ENCODE measurements around the gene BRD4.
A peak's percentile ranks its signal among the peaks of the same experiment; 100 is the strongest.
"Not testable (repeated sequence)": the region's sequence is repeated elsewhere in the genome, so short reads cannot be mapped to it uniquely, and the experiment has no call there.

BRD4 gene
- 59.1 to 63.2 reads per million in 2 donors for total RNA-seq

- peak; percentile 59 for DNase-seq
These were observed at the start of gene BRD4 for GRCh38 chr19:15332311-15332996. Gene BRD4, minus strand, starts transcription at chr19:15332539. Its CDS starts 59,440 bp downstream, at chr19:15273099.

- DNase-seq: no peak
These were observed 49.5 kb upstream of the BRD4 start for GRCh38 chr19:15381864-15382263.

GRCh38 chr19:15381429-15381828 lies 49.1 kb upstream of the BRD4 start:
- no peak for DNase-seq

- DNase-seq: no peak
These were observed 47.8 kb upstream of the BRD4 start for GRCh38 chr19:15379999-15380647.

- DNase-seq: peak; percentile 96
These were observed 47.0 kb upstream of the BRD4 start, which contains the start of gene AKAP8 for GRCh38 chr19:15379083-15379998. Gene AKAP8, minus strand, starts transcription at chr19:15379787. Its CDS starts 56 bp downstream, at chr19:15379731.

- DNase-seq: no peak
These were observed 46.3 kb upstream of the BRD4 start for GRCh38 chr19:15378534-15379082.

GRCh38 chr19:15374796-15375440 lies 42.6 kb upstream of the BRD4 start:
- DNase-seq: no peak

GRCh38 chr19:15374105-15374651 lies 41.8 kb upstream of the BRD4 start:
- DNase-seq: no peak

- DNase-seq: no peak
These were observed 41.3 kb upstream of the BRD4 start for GRCh38 chr19:15373644-15374043.

- no peak for DNase-seq
These were observed 40.6 kb upstream of the BRD4 start for GRCh38 chr19:15372891-15373301.

- DNase-seq: no peak
These were observed 40.1 kb upstream of the BRD4 start for GRCh38 chr19:15372470-15372869.

GRCh38 chr19:15371786-15372380 lies 39.5 kb upstream of the BRD4 start:
- DNase-seq: no peak

GRCh38 chr19:15371119-15371518 lies 38.8 kb upstream of the BRD4 start:
- no peak for DNase-seq

GRCh38 chr19:15369594-15369891 lies 37.2 kb upstream of the BRD4 start:
- no peak for DNase-seq

- DNase-seq: no peak
These were observed 36.7 kb upstream of the BRD4 start for GRCh38 chr19:15368798-15369593.

GRCh38 chr19:15368051-15368632 lies 35.8 kb upstream of the BRD4 start:
- no peak for DNase-seq

- no peak for DNase-seq
These were observed 35.1 kb upstream of the BRD4 start for GRCh38 chr19:15367439-15367838.

- no peak for DNase-seq
These were observed 32.9 kb upstream of the BRD4 start for GRCh38 chr19:15365264-15365663.

GRCh38 chr19:15363791-15364190 lies 31.5 kb upstream of the BRD4 start:
- DNase-seq: not testable (repeated sequence)

- not testable (repeated sequence) for DNase-seq
These were observed 30.7 kb upstream of the BRD4 start for GRCh38 chr19:15363048-15363447.

GRCh38 chr19:15360015-15360414 lies 27.7 kb upstream of the BRD4 start:
- not testable (repeated sequence) for DNase-seq

Measured in activated gamma-delta T cell (primary cell).